CD4-positive, alpha-beta memory T cell (primary cell): ENCODE results near the gene NAV3. TPM values are rescaled to one million over a fixed set of nuclear protein-coding genes. Genes with fewer than 3 reads are reported as not detected.

Experiments
- CTCF ChIA-PET: fragments of 350-600 bp; sonication (Branson Sonifier 250); formaldehyde crosslinking; loops from one replicate; lab custom pipeline; 2021; ENCODE audit warnings: inconsistent platforms; ENCODE audit not compliant: partially characterized antibody; lab: Charles Lee
- POLR2A ChIA-PET: fragments of 350-600 bp; sonication (Branson Sonifier 250); formaldehyde crosslinking; loops from one replicate; lab custom pipeline; 2021; ENCODE audit not compliant: partially characterized antibody; lab: Charles Lee
- DNase-seq, 5 donors: peaks; one replicate each; pipeline versions ENCODE4 v3.0.0 to v3.0.0-alpha.2; 2020 to 2022; ENCODE audit warnings: mixed read lengths in 1 of 5
- H3K27ac ChIP-seq: one replicate; pipeline ENCODE4 v1.7.0; 2013; ENCODE audit warnings: low read depth, low read length
- H3K27me3 ChIP-seq: 2 replicates; pipeline ENCODE4 v1.7.0; 2013; ENCODE audit warnings: mild to moderate bottlenecking, low read length, moderate library complexity; ENCODE audit not compliant: insufficient read depth
- H3K36me3 ChIP-seq: 2 replicates; pipeline ENCODE4 v1.7.0; 2013; ENCODE audit warnings: mild to moderate bottlenecking, low read length, moderate library complexity; ENCODE audit not compliant: insufficient read depth
- H3K4me1 ChIP-seq: 2 replicates; pipeline ENCODE4 v1.7.0; 2013; ENCODE audit warnings: mild to moderate bottlenecking, low read length, moderate library complexity; ENCODE audit not compliant: insufficient read depth
- H3K4me3 ChIP-seq, 2 donors: one replicate each; pipeline ENCODE4 v1.7.0; 2013; ENCODE audit warnings: low read length in 2 of 2, mild to moderate bottlenecking in 1 of 2
- H3K9me3 ChIP-seq, 2 donors: one replicate each; pipeline ENCODE4 v1.7.0; 2013; ENCODE audit warnings: low read length in 2 of 2, control low read depth in 1 of 2; ENCODE audit not compliant: control insufficient read depth in 1 of 2
- H3K27ac Mint-ChIP-seq, 7 donors: one replicate each; pipeline ENCODE4 v1.8.0; 2020 to 2021; ENCODE audit warnings: mixed read lengths in 7 of 7, mild to moderate bottlenecking in 6 of 7, inconsistent platforms in 3 of 7, moderate library complexity in 3 of 7
- H3K27me3 Mint-ChIP-seq, 2 donors: one replicate each; pipeline ENCODE4 v1.8.0; 2020 to 2021; ENCODE audit warnings: mixed read lengths in 2 of 2
- H3K36me3 Mint-ChIP-seq, 2 donors: one replicate each; pipeline ENCODE4 v1.8.0; 2020 to 2021; ENCODE audit warnings: mixed read lengths in 2 of 2, inconsistent platforms in 1 of 2, mild to moderate bottlenecking in 1 of 2
- H3K4me1 Mint-ChIP-seq, 4 donors: one replicate each; pipeline ENCODE4 v1.8.0; 2020 to 2021; ENCODE audit warnings: mixed read lengths in 4 of 4, mild to moderate bottlenecking in 1 of 4
- H3K4me3 Mint-ChIP-seq, 8 donors: one replicate each; pipeline ENCODE4 v1.8.0; 2020 to 2021; ENCODE audit warnings: mixed read lengths in 8 of 8, mild to moderate bottlenecking in 7 of 8, moderate library complexity in 6 of 8, inconsistent platforms in 3 of 8
- H3K9me3 Mint-ChIP-seq, 8 donors: one replicate each; pipeline ENCODE4 v1.8.0; 2020 to 2021; ENCODE audit warnings: mixed read lengths in 8 of 8, mild to moderate bottlenecking in 5 of 8, inconsistent platforms in 3 of 8, moderate library complexity in 1 of 8
- intact Hi-C: fragments of 100-400 bp; cut with micrococcal nuclease; formaldehyde crosslinking; loops from one replicate; pipeline ENCODE4 v1.15.1; 2023
- polyA plus RNA-seq, 2 donors: library from polyadenylated mRNA; unstranded; fragments of 300-500 nt; fragmentation: Illumina TruSeq; gene quantifications; one replicate each; pipeline ENCODE4 v1.2.3, GENCODE V29; 2021
- total RNA-seq, 2 experiments: library from RNA; stranded (reverse); gene quantifications; one replicate each; pipeline ENCODE4 v1.2.3, GENCODE V29; 2021

NAV3 gene
- total and polyA plus RNA-seq, 4 experiments from 2014 or later = not detected

DNA sequence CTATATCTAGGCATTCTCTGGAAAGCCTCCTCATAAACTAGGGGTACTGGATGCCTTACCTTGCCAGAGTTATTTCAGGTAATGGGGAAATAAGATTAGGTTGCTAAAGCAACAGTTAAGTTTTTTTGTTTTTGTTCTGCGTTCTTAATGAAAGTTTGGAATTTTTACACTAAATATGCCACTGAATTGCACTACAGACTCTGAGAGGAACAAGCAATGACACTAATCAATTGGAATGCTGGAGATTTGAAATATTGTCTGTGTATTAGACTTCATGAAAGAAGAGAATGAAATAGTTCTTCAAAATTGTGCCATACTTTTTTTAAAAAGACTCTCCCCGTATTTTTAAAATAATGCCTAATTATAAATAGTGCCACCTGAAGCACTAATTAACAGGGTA is 287.8 kb downstream of the NAV3 start:
- H3K27me3 Mint-ChIP-seq = no peaks in the 10 kb centered on the region
- H3K9me3 Mint-ChIP-seq = peaks cover 0 to 11% (median 4%) of the 10 kb centered on the region in 8 donors

DNA sequence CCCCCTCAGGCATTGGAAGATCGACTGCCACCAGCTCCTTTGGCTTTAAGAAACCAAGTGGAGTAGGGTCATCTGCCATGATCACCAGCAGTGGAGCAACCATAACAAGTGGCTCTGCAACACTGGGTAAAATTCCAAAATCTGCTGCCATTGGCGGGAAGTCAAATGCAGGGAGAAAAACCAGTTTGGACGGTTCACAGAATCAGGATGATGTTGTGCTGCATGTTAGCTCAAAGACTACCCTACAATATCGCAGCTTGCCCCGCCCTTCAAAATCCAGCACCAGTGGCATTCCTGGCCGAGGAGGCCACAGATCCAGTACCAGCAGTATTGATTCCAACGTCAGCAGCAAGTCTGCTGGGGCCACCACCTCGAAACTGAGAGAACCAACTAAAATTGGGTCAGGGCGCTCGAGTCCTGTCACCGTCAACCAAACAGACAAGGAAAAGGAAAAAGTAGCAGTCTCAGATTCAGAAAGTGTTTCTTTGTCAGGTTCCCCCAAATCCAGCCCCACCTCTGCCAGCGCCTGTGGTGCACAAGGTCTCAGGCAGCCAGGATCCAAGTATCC is 288.7 kb downstream of the NAV3 start:
- no peak for DNase-seq
- Histone ChIP-seq H3K4me1 (no peaks in the 10 kb centered on the region), H3K36me3 (no peaks in the 10 kb centered on the region), H3K27me3 (no peaks in the 10 kb centered on the region), H3K9me3 (no peaks in the 10 kb centered on the region), H3K4me3 (no peak overlapping the region), H3K27ac (no peak overlapping the region)
- peaks cover 0 to 4% (median 0%) of the 10 kb centered on the region in 8 donors for H3K9me3 Mint-ChIP-seq
- no peaks in the 10 kb centered on the region for H3K36me3 Mint-ChIP-seq
- POLR2A ChIA-PET = no interaction called here
- H3K27me3 Mint-ChIP-seq = no peaks in the 10 kb centered on the region
- intact Hi-C loops = no loop called here
- H3K4me3 Mint-ChIP-seq = no peak overlapping the region
- CTCF ChIA-PET = no interaction called here
- no peak overlapping the region for H3K27ac Mint-ChIP-seq
- no peaks in the 10 kb centered on the region for H3K4me1 Mint-ChIP-seq

More for the DNA sequence above, 287.8 kb downstream of the NAV3 start:
- Histone ChIP-seq H3K36me3 (no peaks in the 10 kb centered on the region), H3K4me1 (no peaks in the 10 kb centered on the region), H3K4me3 (no peak overlapping the region), H3K27ac (no peak overlapping the region), H3K27me3 (no peaks in the 10 kb centered on the region), H3K9me3 (no peaks in the 10 kb centered on the region)
- no peak for DNase-seq
- H3K4me1 Mint-ChIP-seq = no peaks in the 10 kb centered on the region
- intact Hi-C loops = no loop called here
- POLR2A ChIA-PET = no interaction called here
- no peak overlapping the region for H3K27ac Mint-ChIP-seq
- CTCF ChIA-PET = no interaction called here
- H3K36me3 Mint-ChIP-seq = no peaks in the 10 kb centered on the region
- H3K4me3 Mint-ChIP-seq = no peak overlapping the region

DNA sequence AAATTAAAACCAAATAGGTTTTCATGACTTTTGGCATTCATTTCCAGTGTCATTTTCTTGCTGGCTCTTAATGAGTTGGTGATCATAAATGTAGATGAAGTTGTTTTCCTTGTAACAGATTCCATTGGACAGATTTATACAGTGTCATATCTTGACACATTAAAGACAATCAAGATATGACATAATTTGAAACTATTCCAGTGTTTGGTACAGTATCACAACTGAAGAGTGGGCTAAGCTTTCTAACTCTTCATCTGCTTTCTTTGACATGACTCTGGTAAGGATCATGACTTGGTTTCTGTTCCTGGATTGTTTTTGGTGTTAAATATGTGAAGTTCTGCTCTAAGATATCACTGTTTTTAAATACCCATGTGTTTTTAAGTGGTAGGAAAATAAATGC is 289.6 kb downstream of the NAV3 start:
- no peak overlapping the region for H3K4me3 ChIP-seq
- Mint-ChIP-seq H3K4me1 (no peaks in the 10 kb centered on the region), H3K27me3 (no peaks in the 10 kb centered on the region), H3K36me3 (no peaks in the 10 kb centered on the region), H3K27ac (no peak overlapping the region), H3K9me3 (peaks cover 0 to 4% (median 0%) of the 10 kb centered on the region in 8 donors), H3K4me3 (no peak overlapping the region)
- POLR2A ChIA-PET = no interaction called here
- H3K9me3 ChIP-seq = no peaks in the 10 kb centered on the region
- no peaks in the 10 kb centered on the region for H3K4me1 ChIP-seq
- DNase-seq = no peak
- no peaks in the 10 kb centered on the region for H3K36me3 ChIP-seq
- no peak overlapping the region for H3K27ac ChIP-seq
- intact Hi-C loops = no loop called here
- CTCF ChIA-PET = no interaction called here
- no peaks in the 10 kb centered on the region for H3K27me3 ChIP-seq

DNA sequence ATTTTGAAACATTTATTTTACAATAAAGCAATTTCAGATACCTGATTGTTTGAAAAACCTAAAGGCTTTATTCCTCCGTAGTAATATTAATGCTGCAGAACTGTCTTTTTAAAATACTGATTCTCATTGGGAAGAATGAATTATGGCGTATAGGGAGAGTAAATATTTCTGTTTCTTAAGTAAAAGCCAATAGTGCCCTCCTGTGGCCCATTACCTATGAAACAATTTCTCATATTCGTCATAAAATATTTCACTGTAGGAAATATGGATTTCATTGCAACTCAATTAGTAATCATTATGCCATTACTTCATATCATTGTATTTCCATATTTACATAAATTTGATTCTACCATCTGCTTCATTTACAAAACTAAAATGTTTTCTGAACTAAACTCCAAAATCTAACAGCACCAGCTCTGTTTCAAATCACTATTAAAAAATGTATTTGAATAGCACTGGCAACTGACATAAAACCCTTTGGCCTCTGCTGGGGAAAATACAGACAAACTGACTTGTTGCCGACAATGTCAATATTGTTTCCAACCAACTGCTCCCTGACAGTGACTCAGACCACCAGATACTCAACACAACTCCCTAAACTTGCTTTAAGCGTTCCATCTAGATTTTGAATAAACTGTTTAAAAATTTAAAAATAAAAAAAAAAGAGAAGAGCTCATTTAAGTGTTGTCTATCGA is 290.3 kb downstream of the NAV3 start:
- no peaks in the 10 kb centered on the region for H3K9me3 ChIP-seq
- H3K27me3 Mint-ChIP-seq = no peaks in the 10 kb centered on the region
- ChIA-PET POLR2A (no interaction called here), CTCF (interaction anchor here (0.9 kb wide), 1 partner anchor 26 kb away, joined by 3 read pairs; no protein-coding TSS in a partner anchor)
- no peak overlapping the region for H3K4me3 ChIP-seq
- no peaks in the 10 kb centered on the region for H3K4me1 ChIP-seq
- peaks cover 0 to 3% (median 0%) of the 10 kb centered on the region in 8 donors for H3K9me3 Mint-ChIP-seq
- H3K36me3 Mint-ChIP-seq = no peaks in the 10 kb centered on the region
- no peak overlapping the region for H3K4me3 Mint-ChIP-seq
- no peak overlapping the region for H3K27ac ChIP-seq
- no peak for DNase-seq
- H3K4me1 Mint-ChIP-seq = no peaks in the 10 kb centered on the region
- no peaks in the 10 kb centered on the region for H3K36me3 ChIP-seq
- intact Hi-C loops = no loop called here
- no peaks in the 10 kb centered on the region for H3K27me3 ChIP-seq
- no peak overlapping the region for H3K27ac Mint-ChIP-seq

DNA sequence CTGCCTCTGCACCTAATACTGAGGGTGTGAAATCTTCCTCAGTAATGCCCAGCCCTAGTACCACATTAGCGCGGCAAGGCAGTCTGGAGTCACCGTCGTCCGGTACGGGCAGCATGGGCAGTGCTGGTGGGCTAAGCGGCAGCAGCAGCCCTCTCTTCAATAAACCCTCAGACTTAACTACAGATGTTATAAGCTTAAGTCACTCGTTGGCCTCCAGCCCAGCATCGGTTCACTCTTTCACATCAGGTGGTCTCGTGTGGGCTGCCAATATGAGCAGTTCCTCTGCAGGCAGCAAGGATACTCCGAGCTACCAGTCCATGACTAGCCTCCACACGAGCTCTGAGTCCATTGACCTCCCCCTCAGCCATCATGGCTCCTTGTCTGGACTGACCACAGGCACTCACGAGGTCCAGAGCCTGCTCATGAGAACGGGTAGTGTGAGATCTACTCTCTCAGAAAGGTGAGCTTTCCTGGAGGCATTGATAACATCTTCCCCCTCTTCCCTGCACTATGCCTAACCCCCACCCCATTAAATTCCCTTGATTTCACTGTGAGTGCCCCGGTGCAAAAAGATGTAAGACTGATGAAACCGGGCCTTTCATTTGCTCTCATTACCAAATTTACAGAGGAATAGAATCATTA is 291.4 kb downstream of the NAV3 start:
- no peaks in the 10 kb centered on the region for H3K27me3 ChIP-seq
- H3K4me3 Mint-ChIP-seq = no peak overlapping the region
- H3K9me3 ChIP-seq = no peaks in the 10 kb centered on the region
- ChIA-PET CTCF (interaction anchor here (0.9 kb wide), 1 partner anchor 24 kb away, joined by 3 read pairs; no protein-coding TSS in a partner anchor), POLR2A (no interaction called here)
- intact Hi-C loops = no loop called here
- H3K4me3 ChIP-seq = no peak overlapping the region
- no peaks in the 10 kb centered on the region for H3K27me3 Mint-ChIP-seq
- no peaks in the 10 kb centered on the region for H3K36me3 ChIP-seq
- DNase-seq = no peak
- H3K4me1 ChIP-seq = no peaks in the 10 kb centered on the region
- H3K36me3 Mint-ChIP-seq = no peaks in the 10 kb centered on the region
- no peak overlapping the region for H3K27ac Mint-ChIP-seq
- H3K27ac ChIP-seq = no peak overlapping the region
- no peaks in the 10 kb centered on the region for H3K9me3 Mint-ChIP-seq
- no peaks in the 10 kb centered on the region for H3K4me1 Mint-ChIP-seq

DNA sequence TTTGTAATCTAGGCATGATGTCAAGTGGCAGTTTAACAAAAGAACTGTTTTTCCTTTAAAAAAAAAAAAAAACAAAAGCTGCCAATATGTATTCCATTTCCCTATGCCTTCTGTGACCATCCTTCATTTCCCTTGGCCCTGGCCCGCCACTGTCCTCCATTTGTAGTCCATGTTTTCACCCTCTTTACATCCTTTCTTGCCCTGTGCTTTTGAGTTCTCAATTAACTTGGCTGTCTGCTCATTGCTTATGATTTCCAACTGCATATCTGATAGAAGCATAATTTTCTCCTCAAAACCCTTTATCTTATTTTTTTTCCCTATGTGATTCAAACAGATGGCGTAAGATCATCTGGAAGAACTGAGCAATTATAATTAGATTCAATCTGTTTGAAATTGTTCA is 297.5 kb downstream of the NAV3 start:
- Histone ChIP-seq H3K27me3 (no peaks in the 10 kb centered on the region), H3K27ac (no peak overlapping the region), H3K9me3 (no peaks in the 10 kb centered on the region), H3K4me3 (no peak overlapping the region), H3K36me3 (no peaks in the 10 kb centered on the region), H3K4me1 (no peaks in the 10 kb centered on the region)
- H3K4me3 Mint-ChIP-seq = no peak overlapping the region
- POLR2A ChIA-PET = no interaction called here
- intact Hi-C loops = no loop called here
- no peak for DNase-seq
- no peaks in the 10 kb centered on the region for H3K36me3 Mint-ChIP-seq
- H3K9me3 Mint-ChIP-seq = peaks cover 0 to 14% (median 6%) of the 10 kb centered on the region in 8 donors
- no peaks in the 10 kb centered on the region for H3K27me3 Mint-ChIP-seq
- H3K4me1 Mint-ChIP-seq = no peaks in the 10 kb centered on the region
- H3K27ac Mint-ChIP-seq = no peak overlapping the region
- CTCF ChIA-PET = no interaction called here

DNA sequence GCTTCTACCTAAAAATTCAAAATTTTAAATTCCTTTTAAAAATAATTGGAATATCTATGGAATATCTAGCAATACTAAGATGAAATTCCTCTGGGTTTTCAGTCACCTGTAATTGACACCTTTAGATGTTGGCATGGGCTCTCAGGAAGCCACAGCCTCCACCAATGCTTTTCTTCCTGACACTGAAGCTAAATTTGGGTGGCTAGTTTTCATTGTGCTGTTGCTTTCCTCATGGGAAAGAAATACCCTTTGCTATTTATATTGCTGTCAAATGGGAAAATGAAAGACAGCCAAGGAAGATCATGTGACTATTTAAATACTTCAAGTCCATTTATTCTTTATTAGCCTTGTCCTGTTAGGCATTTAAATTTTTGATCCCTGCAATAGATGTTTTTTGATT is 313.0 kb downstream of the NAV3 start:
- Mint-ChIP-seq H3K36me3 (no peaks in the 10 kb centered on the region), H3K27ac (no peak overlapping the region), H3K9me3 (peaks cover 0 to 4% (median 0%) of the 10 kb centered on the region in 8 donors), H3K4me3 (no peak overlapping the region), H3K27me3 (no peaks in the 10 kb centered on the region), H3K4me1 (no peaks in the 10 kb centered on the region)
- Histone ChIP-seq H3K36me3 (no peaks in the 10 kb centered on the region), H3K9me3 (no peaks in the 10 kb centered on the region), H3K27me3 (no peaks in the 10 kb centered on the region), H3K27ac (no peak overlapping the region), H3K4me1 (no peaks in the 10 kb centered on the region), H3K4me3 (no peak overlapping the region)
- intact Hi-C loops = no loop called here
- ChIA-PET CTCF (no interaction called here), POLR2A (no interaction called here)
- no peak for DNase-seq
